GM12878 (cell line): ENCODE data around the gene TARBP1. TPM values are rescaled to one million over a fixed set of nuclear protein-coding genes. Genes with fewer than 3 reads are reported as not detected.

Experiments
- ATAC-seq: fragments of 200-7000 bp; cut with Tn5 transposase; 3 replicates; pipeline ENCODE4 v1.9.1; 2020; ENCODE audit warnings: mild to moderate bottlenecking, moderate library complexity
- BruUV-seq: library from RNA; stranded (reverse); fragments of 400-500 nt; replicated peaks from 2 replicates; lab custom pipeline; 2021; lab: Mats Ljungman, UMichigan
- CTCF ChIA-PET: fragments of 300-600 bp; sonication (Branson Sonifier 250); formaldehyde crosslinking; extraction: SDS; loops from one replicate; lab custom pipeline; 2021; ENCODE audit warnings: inconsistent platforms; lab: Yijun Ruan, JAX
- POLR2A ChIA-PET: fragments of 350-600 bp; formaldehyde crosslinking; extraction: SDS; loops from one replicate; lab custom pipeline; 2021; ENCODE audit warnings: inconsistent platforms; lab: Charles Lee
- RAD21 ChIA-PET: fragments of 300-600 bp; sonication (Branson Sonifier 250); formaldehyde crosslinking; loops from one replicate; lab custom pipeline; 2023; ENCODE audit warnings: antibody characterized with exemption; ENCODE audit not compliant: unreplicated experiment; lab: Charles Lee
- SMC1A ChIA-PET: fragments of 300-600 bp; sonication (Branson Sonifier 250); formaldehyde crosslinking; loops from one replicate; lab custom pipeline; 2023; ENCODE audit not compliant: unreplicated experiment, uncharacterized antibody; lab: Charles Lee
- DNase-seq: peaks from one replicate; pipeline ENCODE4 v3.0.0-alpha.2; 2011; ENCODE audit warnings: low read depth, low spot score
- FAIRE-seq: peaks from 3 replicates; lab custom pipeline; 2011; peaks lifted over from hg19 to GRCh38; lab: Jason Lieb, UNC
- H2AFZ ChIP-seq: 2 replicates; pipeline ENCODE4 v1.6.0; 2011; ENCODE audit warnings: low read depth, low read length, control low read depth; ENCODE audit not compliant: control insufficient read depth
- H3K27ac ChIP-seq: 2 replicates; pipeline ENCODE4 v1.5.1; 2011; ENCODE audit warnings: control low read depth; ENCODE audit not compliant: control insufficient read depth, insufficient read depth
- H3K27me3 ChIP-seq, 2 experiments: replicated peaks in 1 of 2; 2 replicates each; pipeline versions ENCODE4 v1.6.0 to v1.6.1; 2011; ENCODE audit warnings: low read length in 1 of 2; ENCODE audit not compliant: control insufficient read depth in 2 of 2, insufficient read depth in 2 of 2
- H3K36me3 ChIP-seq, 2 experiments: 2 replicates each; pipeline ENCODE4 v1.5.1; 2011; ENCODE audit warnings: low read length in 1 of 2; ENCODE audit not compliant: control insufficient read depth in 2 of 2, insufficient read depth in 2 of 2
- H3K4me1 ChIP-seq: 2 replicates; pipeline ENCODE4 v1.6.1; 2011; ENCODE audit warnings: mild to moderate bottlenecking, low read length, moderate library complexity, mixed read lengths; ENCODE audit not compliant: control insufficient read depth, insufficient read depth
- H3K4me2 ChIP-seq: 2 replicates; pipeline ENCODE4 v1.6.0; 2011; ENCODE audit warnings: control low read depth; ENCODE audit not compliant: control insufficient read depth, insufficient read depth
- H3K4me3 ChIP-seq: fragments of 200-600 bp; sonication (generic); 2 replicates; pipeline ENCODE4 v1.5.1; 2016
- H3K79me2 ChIP-seq: 2 replicates; pipeline ENCODE4 v1.6.0; 2011; ENCODE audit warnings: low read length; ENCODE audit not compliant: control insufficient read depth, insufficient read depth
- H3K9ac ChIP-seq: 2 replicates; pipeline ENCODE4 v1.8.0; 2011; ENCODE audit warnings: low read length, control low read depth, mixed read lengths; ENCODE audit not compliant: control insufficient read depth, insufficient read depth
- H3K9me3 ChIP-seq: replicated peaks from 3 replicates; pipeline ENCODE4 v1.5.1; 2011; ENCODE audit warnings: mild to moderate bottlenecking, low read length; ENCODE audit not compliant: control insufficient read depth, insufficient read depth
- H4K20me1 ChIP-seq: 2 replicates; pipeline ENCODE4 v1.6.0; 2011; ENCODE audit not compliant: control insufficient read depth, insufficient read depth
- BCLAF1 ChIP-seq: fragments of 450-650 bp; IDR thresholded peaks from 2 replicates; pipeline ENCODE4 v1.6.1; 2017; ENCODE audit warnings: antibody characterized with exemption, mild to moderate bottlenecking, moderate library complexity
- ETV6 ChIP-seq, 2 experiments: fragments of 450-650 bp in 1 of 2; IDR thresholded peaks in 1 of 2; conservative IDR thresholded peaks in 1 of 2; 2 replicates each; pipeline ENCODE4 v1.6.1; 2014; ENCODE audit warnings: antibody characterized with exemption in 1 of 2, borderline replicate concordance in 1 of 2, low read depth in 1 of 2, mild to moderate bottlenecking in 1 of 2, moderate library complexity in 1 of 2
- FOS ChIP-seq: IDR thresholded peaks from 3 replicates; pipeline ENCODE4 v1.6.1; 2011; ENCODE audit warnings: borderline replicate concordance; ENCODE audit not compliant: insufficient read length; ENCODE audit errors: extremely low read depth
- GATAD2B ChIP-seq: fragments of 450-650 bp; conservative IDR thresholded peaks from 2 replicates; pipeline ENCODE4 v1.6.1; 2017; ENCODE audit warnings: low read depth, mild to moderate bottlenecking, moderate library complexity
- HDAC6 ChIP-seq: fragments of 200-600 bp; sonication (generic); IDR thresholded peaks from one replicate; pipeline ENCODE4 v1.8.0; 2017; ENCODE audit warnings: antibody characterized with exemption; ENCODE audit not compliant: unreplicated experiment
- IKZF2 ChIP-seq, 2 experiments: fragments of 450-650 bp; IDR thresholded peaks; 2 replicates each; pipeline ENCODE4 v1.6.1; 2017; ENCODE audit warnings: mild to moderate bottlenecking in 2 of 2, moderate library complexity in 2 of 2
- MXI1 ChIP-seq: fragments of 150-350 bp; IDR thresholded peaks from 2 replicates; pipeline ENCODE4 v1.6.1; 2011; ENCODE audit warnings: low read depth, mild to moderate bottlenecking, inconsistent platforms, low read length, improper control_type of control experiment
- NBN ChIP-seq: fragments of 450-650 bp; IDR thresholded peaks from 2 replicates; pipeline ENCODE4 v1.6.1; 2016
- NR2C1 ChIP-seq: fragments of 450-650 bp; IDR thresholded peaks from 2 replicates; pipeline ENCODE4 v1.6.1; 2017; ENCODE audit warnings: antibody characterized with exemption, mild to moderate bottlenecking, moderate library complexity
- PML ChIP-seq: IDR thresholded peaks from 2 replicates; pipeline ENCODE4 v1.6.1; 2012; ENCODE audit warnings: low read length, inconsistent platforms
- POLR2AphosphoS2 ChIP-seq: IDR thresholded peaks from 2 replicates; pipeline ENCODE4 v1.6.1; 2011; ENCODE audit warnings: low read depth, mild to moderate bottlenecking, low read length, improper control_type of control experiment, moderate library complexity
- REST ChIP-seq: IDR thresholded peaks from 2 replicates; pipeline ENCODE4 v1.6.1; 2012; ENCODE audit warnings: mild to moderate bottlenecking, low read depth, low read length
- SMARCA5 ChIP-seq: fragments of 450-650 bp; IDR thresholded peaks from 2 replicates; pipeline ENCODE4 v1.6.1; 2017; ENCODE audit warnings: mild to moderate bottlenecking
- TBL1XR1 ChIP-seq: IDR thresholded peaks from 2 replicates; pipeline ENCODE4 v1.6.1; 2012; ENCODE audit warnings: low read depth, low read length, improper control_type of control experiment
- WGBS: methylation state at CpG from one replicate; pipeline ENCODE4 v1.1.6; 2016; ENCODE audit warnings: low lambda C conversion rate; ENCODE audit not compliant: insufficient replicate concordance, insufficient coverage; ENCODE audit errors: missing lambda C conversion rate; 5-methylcytosine and 5-hydroxymethylcytosine counted together
- in situ Hi-C: fragments of 300-500 bp; cut with MboI; formaldehyde crosslinking; loops from 9 replicates; pipeline ENCODE4 v1.14.3; 2018; ENCODE audit warnings: mixed read lengths
- intact Hi-C: fragments of 100-400 bp; cut with micrococcal nuclease; formaldehyde crosslinking; loops from one replicate; pipeline ENCODE4 v1.14.2; 2022; ENCODE audit not compliant: unreplicated experiment
- polyA plus RNA-seq, 11 experiments: library from polyadenylated mRNA; depleted of rRNA in 4 of 11; unstranded in 6 of 11; stranded (reverse) in 5 of 11; fragments of >200 nt; fragmentation: Nextera tagmentation in 4 of 11; fragmentation: Illumina TruSeq in 1 of 11; extraction: Ambion mirVana in 4 of 11; extraction: Trizol in 1 of 11; gene quantifications; 1 replicate in 1 of 11; 2 replicates in 10 of 11; pipeline versions ENCODE4 v1.2.1 to v1.2.3, GENCODE V29; 2011 to 2016; ENCODE audit warnings: inconsistent platforms in 2 of 11, missing spikeins in 2 of 11, low read depth in 1 of 11
- total RNA-seq, 4 experiments: library from RNA; depleted of rRNA in 3 of 4; stranded (reverse); fragments of >200 nt in 3 of 4; fragmentation: Illumina TruSeq in 1 of 4; extraction: Trizol in 1 of 4; gene quantifications; 2 replicates each; pipeline versions ENCODE4 v1.2.1 to v1.2.3, GENCODE V29; 2013 to 2021
- TF ChIP-seq, protein P1 (sequence below): fragments of 450-650 bp; conservative IDR thresholded peaks from 2 replicates; pipeline ENCODE4 v1.6.1; 2017; ENCODE audit warnings: mild to moderate bottlenecking, moderate library complexity

The TARBP1 gene
- total and polyA plus RNA-seq, 10 of the 15 experiments (the other 5 are each of a cell fraction or from before 2014, with no cell fraction given) = 10.8 to 94.4 (median 35.3) TPM

DNA sequence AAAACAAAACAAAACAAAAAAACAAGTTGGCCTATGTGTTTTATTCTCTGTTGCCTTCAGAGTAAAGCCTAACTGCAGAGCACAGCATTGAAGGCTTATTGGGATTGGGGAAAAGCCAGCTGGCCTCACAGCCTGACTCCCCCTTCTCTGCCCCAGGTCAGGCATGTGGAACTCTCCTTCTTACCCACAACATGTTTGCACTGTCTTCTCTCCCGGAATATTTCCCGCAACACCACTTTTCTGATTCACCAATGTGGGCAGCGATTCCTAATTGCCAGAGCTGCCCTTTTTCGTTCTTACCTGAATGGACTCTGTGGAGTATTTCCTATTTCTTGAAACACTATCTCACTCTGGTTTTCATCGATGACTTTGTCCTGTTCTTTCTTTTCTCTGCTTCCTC lies 2.8 kb upstream of the TARBP1 start (continued):
- no peak for TF ChIP-seq REST
- TF ChIP-seq, protein P1, sequence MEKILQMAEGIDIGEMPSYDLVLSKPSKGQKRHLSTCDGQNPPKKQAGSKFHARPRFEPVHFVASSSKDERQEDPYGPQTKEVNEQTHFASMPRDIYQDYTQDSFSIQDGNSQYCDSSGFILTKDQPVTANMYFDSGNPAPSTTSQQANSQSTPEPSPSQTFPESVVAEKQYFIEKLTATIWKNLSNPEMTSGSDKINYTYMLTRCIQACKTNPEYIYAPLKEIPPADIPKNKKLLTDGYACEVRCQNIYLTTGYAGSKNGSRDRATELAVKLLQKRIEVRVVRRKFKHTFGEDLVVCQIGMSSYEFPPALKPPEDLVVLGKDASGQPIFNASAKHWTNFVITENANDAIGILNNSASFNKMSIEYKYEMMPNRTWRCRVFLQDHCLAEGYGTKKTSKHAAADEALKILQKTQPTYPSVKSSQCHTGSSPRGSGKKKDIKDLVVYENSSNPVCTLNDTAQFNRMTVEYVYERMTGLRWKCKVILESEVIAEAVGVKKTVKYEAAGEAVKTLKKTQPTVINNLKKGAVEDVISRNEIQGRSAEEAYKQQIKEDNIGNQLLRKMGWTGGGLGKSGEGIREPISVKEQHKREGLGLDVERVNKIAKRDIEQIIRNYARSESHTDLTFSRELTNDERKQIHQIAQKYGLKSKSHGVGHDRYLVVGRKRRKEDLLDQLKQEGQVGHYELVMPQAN = no peak
- TF ChIP-seq NBN = no peak

DNA sequence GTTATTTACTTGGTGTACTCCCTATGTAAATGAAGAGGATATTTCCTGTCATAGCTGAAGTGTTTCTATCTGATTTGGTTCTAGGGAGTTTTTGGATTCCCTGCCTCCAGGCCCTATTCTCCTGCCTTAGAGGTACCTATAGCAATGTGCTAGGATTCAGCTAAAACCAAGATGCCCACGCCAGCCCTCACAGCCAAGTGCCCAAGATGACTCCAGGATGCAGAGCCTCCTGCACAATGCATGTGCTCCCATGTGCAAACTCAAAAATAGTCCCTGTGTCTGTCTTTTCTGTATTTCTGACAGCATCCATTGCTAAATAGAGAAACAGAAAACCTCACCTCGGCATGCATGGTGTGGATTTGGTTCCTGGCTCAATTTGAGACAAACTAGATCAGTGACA lies 887 bp upstream of the TARBP1 start:
- H3K36me3 ChIP-seq = no peaks in the 10 kb centered on the region
- CTCF ChIA-PET = interaction anchor here (0.9 to 1.2 kb wide), 2 partner anchors 614 to 936 kb away, joined by 3 to 4 read pairs; no protein-coding TSS in a partner anchor
- H3K9me3 ChIP-seq = no peaks in the 10 kb centered on the region
- in situ Hi-C loops (no loop called here), intact Hi-C loops (loop anchor here (5.0 to 10.0 kb wide), 2 partner anchors 265 to 368 kb away; no protein-coding TSS in a partner anchor)
- no peak overlapping the region for H3K4me3 ChIP-seq
- H3K4me1 ChIP-seq = peaks cover 25% of the 10 kb centered on the region
- ATAC-seq = no peak
- H2AFZ ChIP-seq = no peak overlapping the region; the same call in 1 of the 2 replicates
- H4K20me1 ChIP-seq = no peaks in the 10 kb centered on the region
- 15% methylated on average over 2 of the region's 2 CpGs for WGBS
- BruUV-seq = no TSS peak
- no peaks in the 10 kb centered on the region for H3K27me3 ChIP-seq
- POLR2A ChIA-PET = interaction anchor here (1.2 kb wide), 1 partner anchor 106 kb away, joined by 4 read pairs; the partner anchor contains the start of gene COA6
- H3K4me2 ChIP-seq = no peak overlapping the region
- no peak overlapping the region for H3K27ac ChIP-seq
- SMC1A ChIA-PET = interaction anchor here (1.0 to 2.0 kb wide), 3 partner anchors 16 to 82 kb away, joined by 3 to 8 read pairs (median 5); no protein-coding TSS in a partner anchor
- RAD21 ChIA-PET = interaction anchor here (1.2 to 1.7 kb wide), 3 partner anchors 125 to 603 kb away, joined by 3 to 5 read pairs (median 5); no protein-coding TSS in a partner anchor
- no peak for FAIRE-seq
- no peak overlapping the region for H3K9ac ChIP-seq
- peaks cover 30% of the 10 kb centered on the region for H3K79me2 ChIP-seq
- DNase-seq = no peak
- TF ChIP-seq IKZF2 (IDR thresholded peaks at IDR 0.05) (no peak), HDAC6 (no peak), BCLAF1 (no peak), TBL1XR1 (no peak), SMARCA5 (no peak), FOS (no peak), MXI1 (no peak), ETV6 (conservative IDR thresholded peaks at IDR 0.05 in 1 of 2, IDR thresholded peaks at IDR 0.05 in 1 of 2; ENCODE audit: borderline replicate concordance in 1 of 2, low read depth in 1 of 2) (no peak), PML (no peak), GATAD2B (no peak), POLR2AphosphoS2 (no peak), NR2C1 (no peak)
